Spleen (tissue), 7 donors: ENCODE results near the gene NKRF.

Experiments used
- POLR2AphosphoS5 ChIP-seq, 3 donors: sonication (generic); formaldehyde crosslinking; IDR thresholded peaks; one replicate each; pipeline ENCODE4 v1.5.1; 2017; ENCODE audit warnings: antibody characterized with exemption in 3 of 3
- TF ChIP-seq, protein P1 (sequence below), 11 experiments: fragments of 200-600 bp in 7 of 11; fragments of 450-650 bp in 4 of 11; sonication (generic) in 4 of 11; IDR thresholded peaks in 8 of 11; conservative IDR thresholded peaks in 3 of 11; 1 replicate in 7 of 11; 2 replicates in 4 of 11; pipeline versions ENCODE4 v1.4.0 to v1.8.0; 2016 to 2021; ENCODE audit warnings: antibody characterized with exemption in 11 of 11, inconsistent platforms in 4 of 11, mild to moderate bottlenecking in 1 of 11
- donor health status: DM: no; HTN: no; CAD: no; lungs with moderate emphysema.
- donor health status: DM: no; HTN: no; CAD: no.
- donor health status: DM: no; HTN: no; CAD: no.

DNA sequence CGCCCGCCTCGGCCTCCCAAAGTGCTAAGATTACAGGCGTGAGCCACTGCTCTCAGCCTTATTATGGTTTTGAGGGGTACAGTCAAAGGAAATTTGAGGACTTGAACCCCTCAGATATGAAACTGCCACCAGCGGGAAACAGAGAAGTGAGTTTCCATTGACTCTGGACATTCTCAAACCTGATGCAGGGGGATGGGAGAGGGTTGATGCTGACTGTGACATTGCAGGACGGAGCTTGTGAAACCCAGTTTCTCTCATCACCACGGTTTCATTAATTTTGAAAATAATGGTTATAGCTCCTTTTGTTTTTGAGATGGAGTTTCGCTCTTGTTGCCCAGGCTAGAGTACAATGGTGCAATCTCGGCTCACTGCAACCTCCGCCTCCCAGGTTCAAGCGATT lies 18.2 kb upstream of the NKRF start:
- TF ChIP-seq, protein P1, sequence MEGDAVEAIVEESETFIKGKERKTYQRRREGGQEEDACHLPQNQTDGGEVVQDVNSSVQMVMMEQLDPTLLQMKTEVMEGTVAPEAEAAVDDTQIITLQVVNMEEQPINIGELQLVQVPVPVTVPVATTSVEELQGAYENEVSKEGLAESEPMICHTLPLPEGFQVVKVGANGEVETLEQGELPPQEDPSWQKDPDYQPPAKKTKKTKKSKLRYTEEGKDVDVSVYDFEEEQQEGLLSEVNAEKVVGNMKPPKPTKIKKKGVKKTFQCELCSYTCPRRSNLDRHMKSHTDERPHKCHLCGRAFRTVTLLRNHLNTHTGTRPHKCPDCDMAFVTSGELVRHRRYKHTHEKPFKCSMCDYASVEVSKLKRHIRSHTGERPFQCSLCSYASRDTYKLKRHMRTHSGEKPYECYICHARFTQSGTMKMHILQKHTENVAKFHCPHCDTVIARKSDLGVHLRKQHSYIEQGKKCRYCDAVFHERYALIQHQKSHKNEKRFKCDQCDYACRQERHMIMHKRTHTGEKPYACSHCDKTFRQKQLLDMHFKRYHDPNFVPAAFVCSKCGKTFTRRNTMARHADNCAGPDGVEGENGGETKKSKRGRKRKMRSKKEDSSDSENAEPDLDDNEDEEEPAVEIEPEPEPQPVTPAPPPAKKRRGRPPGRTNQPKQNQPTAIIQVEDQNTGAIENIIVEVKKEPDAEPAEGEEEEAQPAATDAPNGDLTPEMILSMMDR (IDR thresholded peaks at IDR 0.05 in 8 of 11, conservative IDR thresholded peaks at IDR 0.05 in 3 of 11), result no peak
- no peak for TF ChIP-seq POLR2AphosphoS5 (IDR thresholded peaks at IDR 0.05)
